ENCODE results near the gene SHLD1.

SHLD1 gene

GRCh38 chr20:5888041-5888440 lies 137.8 kb downstream of the SHLD1 start:
- no peak for DNase-seq (ENCODE audit: low read depth in 1 of 2, low spot score in 1 of 2)

- no peak for DNase-seq (ENCODE audit: low read depth in 1 of 2, low spot score in 1 of 2)
These were observed 140.7 kb downstream of the SHLD1 start for GRCh38 chr20:5890773-5891441.

- no peak for DNase-seq (ENCODE audit: low read depth in 1 of 2, low spot score in 1 of 2)
These were observed 142.9 kb downstream of the SHLD1 start for GRCh38 chr20:5893052-5893451.

GRCh38 chr20:5893621-5894020 lies 143.4 kb downstream of the SHLD1 start:
- DNase-seq (ENCODE audit: low read depth in 1 of 2, low spot score in 1 of 2), result no peak

GRCh38 chr20:5895626-5896025 lies 145.4 kb downstream of the SHLD1 start:
- no peak for DNase-seq (ENCODE audit: low read depth in 1 of 2, low spot score in 1 of 2)

- no peak for DNase-seq (ENCODE audit: low read depth in 1 of 2, low spot score in 1 of 2)
These were observed 149.2 kb downstream of the SHLD1 start for GRCh38 chr20:5899444-5899843.

GRCh38 chr20:5900908-5901307 lies 150.7 kb downstream of the SHLD1 start:
- DNase-seq (ENCODE audit: low read depth in 1 of 2, low spot score in 1 of 2), result no peak

GRCh38 chr20:5908981-5909380 lies 158.8 kb downstream of the SHLD1 start:
- no peak for DNase-seq (ENCODE audit: low read depth in 1 of 2, low spot score in 1 of 2)

GRCh38 chr20:5910186-5910585 lies 160.0 kb downstream of the SHLD1 start:
- DNase-seq (ENCODE audit: low read depth in 1 of 2, low spot score in 1 of 2), result no peak

- DNase-seq (ENCODE audit: low read depth in 1 of 2, low spot score in 1 of 2), result no peak
These were observed 163.0 kb downstream of the SHLD1 start for GRCh38 chr20:5913166-5913565.

Measured in activated CD4-positive, alpha-beta T cell treated with anti-CD3 and anti-CD28 coated beads, Interleukin-2, amount 50 U/mL, for 24 hours (primary cell).